Measurements from ENCODE around the gene TRAM2.

The TRAM2 gene

DNA sequence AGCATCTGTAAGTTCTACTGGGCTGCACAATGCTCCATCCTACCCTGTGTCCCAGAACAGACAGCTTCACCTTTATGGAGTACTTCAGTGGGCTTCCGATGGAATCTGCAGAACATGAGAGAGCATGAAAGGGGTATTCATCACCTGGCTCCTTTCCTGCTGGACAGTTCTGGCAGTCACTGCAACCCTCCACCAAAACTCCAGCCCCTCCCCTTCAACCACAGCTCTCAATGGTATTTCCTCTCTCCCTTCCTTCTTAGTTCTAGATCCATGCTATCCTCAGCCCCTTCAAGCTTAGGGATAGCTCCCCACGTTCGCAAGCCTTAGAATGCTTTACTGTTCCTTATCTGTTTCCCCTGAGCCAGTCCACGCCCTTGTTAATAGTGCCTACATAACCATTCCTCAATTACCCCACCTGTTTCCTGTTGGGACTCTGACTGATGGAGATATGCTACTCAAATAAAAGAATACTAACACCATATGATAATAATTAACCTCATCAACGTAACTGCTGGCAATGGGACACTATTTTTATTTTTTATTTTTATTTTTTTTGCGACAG, 26.8 kb downstream of the TRAM2 start:
- no peak overlapping the region for H3K27ac Mint-ChIP-seq
- ATAC-seq (ENCODE audit: low read depth) = no peak
- no peak overlapping the region for H3K4me3 Mint-ChIP-seq
- no peaks in the 10 kb centered on the region for H3K9me3 Mint-ChIP-seq
- H3K27me3 Mint-ChIP-seq = no peaks in the 10 kb centered on the region
- no peak for DNase-seq (ENCODE audit: low spot score in 2 of 2)
- H3K36me3 Mint-ChIP-seq = peaks cover 20% of the 10 kb centered on the region
- peaks cover 55% of the 10 kb centered on the region for H3K4me1 Mint-ChIP-seq

- Mint-ChIP-seq H3K27ac (no peak overlapping the region), H3K4me3 (no peak overlapping the region), H3K36me3 (peaks cover 22% of the 10 kb centered on the region), H3K27me3 (no peaks in the 10 kb centered on the region), H3K9me3 (no peaks in the 10 kb centered on the region), H3K4me1 (peaks cover 57% of the 10 kb centered on the region)
- no peak for DNase-seq (ENCODE audit: low spot score in 2 of 2)
- ATAC-seq (ENCODE audit: low read depth) = no peak
Observed at GRCh38 chr6:52549428-52549827, 27.4 kb downstream of the TRAM2 start.

- Mint-ChIP-seq H3K9me3 (no peaks in the 10 kb centered on the region), H3K4me3 (no peak overlapping the region), H3K27ac (no peak overlapping the region), H3K36me3 (peaks cover 23% of the 10 kb centered on the region), H3K27me3 (no peaks in the 10 kb centered on the region), H3K4me1 (peaks cover 60% of the 10 kb centered on the region)
- no peak for DNase-seq (ENCODE audit: low spot score in 2 of 2)
- no peak for ATAC-seq (ENCODE audit: low read depth)
Observed at GRCh38 chr6:52548999-52549398, 27.9 kb downstream of the TRAM2 start.

DNA sequence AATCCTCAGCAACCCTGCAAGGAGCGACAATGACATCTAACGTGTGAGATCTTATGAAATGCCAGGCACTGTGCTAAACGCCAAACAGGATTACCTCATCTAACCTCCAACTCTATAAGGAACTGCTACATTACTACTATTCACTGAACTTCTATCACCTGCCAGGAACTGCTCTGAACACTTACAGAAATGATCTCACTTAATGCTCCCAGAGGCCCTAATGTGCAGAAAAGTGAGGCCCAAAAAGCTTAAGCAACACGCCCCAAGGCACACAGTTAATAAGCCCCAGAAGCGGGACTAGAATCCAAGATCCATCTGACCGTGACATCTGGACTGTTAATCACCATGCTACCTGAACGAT, 28.5 kb downstream of the TRAM2 start:
- no peak for DNase-seq (ENCODE audit: low spot score in 2 of 2)
- Mint-ChIP-seq H3K27ac (peak overlapping the region; percentile 35), H3K36me3 (peaks cover 23% of the 10 kb centered on the region), H3K4me1 (peaks cover 54% of the 10 kb centered on the region), H3K27me3 (no peaks in the 10 kb centered on the region), H3K4me3 (no peak overlapping the region), H3K9me3 (no peaks in the 10 kb centered on the region)
- ATAC-seq (ENCODE audit: low read depth) = no peak

- H3K4me3 Mint-ChIP-seq = no peak overlapping the region
- peak overlapping the region; percentile 35 for H3K27ac Mint-ChIP-seq
- peaks cover 23% of the 10 kb centered on the region for H3K36me3 Mint-ChIP-seq
- no peaks in the 10 kb centered on the region for H3K9me3 Mint-ChIP-seq
- H3K27me3 Mint-ChIP-seq = no peaks in the 10 kb centered on the region
- no peak for ATAC-seq (ENCODE audit: low read depth)
- peaks cover 50% of the 10 kb centered on the region for H3K4me1 Mint-ChIP-seq
- DNase-seq (ENCODE audit: low spot score in 2 of 2) = no peak
Observed at GRCh38 chr6:52547647-52548352, 29.1 kb downstream of the TRAM2 start.

DNA sequence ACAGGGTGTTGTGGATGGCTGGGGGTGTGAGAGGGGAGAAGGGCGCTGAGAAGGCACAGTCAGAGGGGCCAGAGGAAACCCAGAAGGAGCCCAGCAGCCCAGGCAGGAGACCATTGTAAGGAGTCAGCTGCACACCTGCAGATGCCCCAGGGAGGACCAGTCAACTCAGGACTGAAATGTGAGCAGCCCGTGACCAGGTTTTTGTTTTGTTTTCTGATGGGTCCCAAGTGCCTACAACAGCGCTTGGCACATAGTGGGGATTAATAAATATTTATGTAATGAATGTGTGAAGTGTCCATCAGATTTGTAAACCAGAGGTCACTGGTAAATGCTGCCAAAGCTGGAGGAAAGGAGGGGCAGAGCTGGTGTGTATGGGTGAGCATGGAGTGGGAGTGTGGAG, 30.2 kb downstream of the TRAM2 start:
- Mint-ChIP-seq H3K27ac (no peak overlapping the region), H3K4me3 (no peak overlapping the region), H3K4me1 (peaks cover 39% of the 10 kb centered on the region), H3K36me3 (peaks cover 23% of the 10 kb centered on the region), H3K27me3 (no peaks in the 10 kb centered on the region), H3K9me3 (no peaks in the 10 kb centered on the region)
- ATAC-seq (ENCODE audit: low read depth) (no peak), DNase-seq (ENCODE audit: low spot score in 2 of 2) (no peak)

- peaks cover 36% of the 10 kb centered on the region for H3K4me1 Mint-ChIP-seq
- H3K27ac Mint-ChIP-seq = no peak overlapping the region
- peaks cover 23% of the 10 kb centered on the region for H3K36me3 Mint-ChIP-seq
- H3K27me3 Mint-ChIP-seq = no peaks in the 10 kb centered on the region
- no peak for ATAC-seq (ENCODE audit: low read depth)
- no peaks in the 10 kb centered on the region for H3K9me3 Mint-ChIP-seq
- no peak for DNase-seq (ENCODE audit: low spot score in 2 of 2)
- H3K4me3 Mint-ChIP-seq = no peak overlapping the region
Observed at GRCh38 chr6:52546192-52546591, 30.7 kb downstream of the TRAM2 start.

DNA sequence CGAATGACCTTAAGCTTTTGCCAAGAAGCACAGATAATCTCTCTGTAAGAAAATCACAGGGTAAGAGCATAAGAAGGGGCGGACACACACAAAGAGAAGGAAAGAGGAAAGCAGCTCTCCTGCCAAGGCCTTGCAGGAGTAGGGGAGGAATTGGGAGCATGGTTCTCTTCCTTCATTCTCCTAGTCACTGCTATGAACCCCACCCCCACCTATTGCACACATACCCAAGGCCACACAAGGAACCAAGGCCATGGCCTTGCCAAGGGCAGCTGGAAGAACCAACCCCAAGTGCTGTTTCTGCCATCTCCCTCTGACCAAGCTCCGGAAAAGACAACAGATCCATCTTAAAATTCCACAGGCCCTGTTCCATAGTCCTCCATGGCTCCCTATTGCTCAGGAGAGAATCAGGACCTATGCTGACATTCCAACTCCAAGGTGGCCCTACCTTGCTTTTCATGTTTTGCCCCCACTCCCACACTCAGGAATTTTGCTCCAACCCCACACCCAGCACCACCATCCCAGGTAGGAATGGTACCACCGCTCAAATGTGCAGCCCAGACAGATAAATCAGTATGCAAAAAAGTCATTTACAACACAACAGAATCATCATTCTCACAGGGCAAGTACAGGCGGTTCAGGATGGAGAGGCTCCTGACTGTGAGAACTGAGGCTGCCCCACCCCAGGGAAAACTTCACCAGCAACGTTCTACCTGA, 31.3 kb downstream of the TRAM2 start:
- no peak overlapping the region for H3K27ac Mint-ChIP-seq
- ATAC-seq (ENCODE audit: low read depth) = no peak

GRCh38 chr6:52544602-52545405, 32.1 kb downstream of the TRAM2 start:
- no peak for ATAC-seq (ENCODE audit: low read depth)
- H3K27me3 Mint-ChIP-seq = no peaks in the 10 kb centered on the region
- H3K4me3 Mint-ChIP-seq = no peak overlapping the region
- H3K27ac Mint-ChIP-seq = no peak overlapping the region
- no peaks in the 10 kb centered on the region for H3K9me3 Mint-ChIP-seq
- peaks cover 19% of the 10 kb centered on the region for H3K36me3 Mint-ChIP-seq
- DNase-seq (ENCODE audit: low spot score in 2 of 2) = no peak
- peaks cover 39% of the 10 kb centered on the region for H3K4me1 Mint-ChIP-seq

More for the DNA sequence above, 31.3 kb downstream of the TRAM2 start:
- DNase-seq (ENCODE audit: low spot score in 2 of 2) = no peak
- peaks cover 23% of the 10 kb centered on the region for H3K36me3 Mint-ChIP-seq
- H3K27me3 Mint-ChIP-seq = no peaks in the 10 kb centered on the region
- H3K4me1 Mint-ChIP-seq = peaks cover 39% of the 10 kb centered on the region
- no peak overlapping the region for H3K4me3 Mint-ChIP-seq
- H3K9me3 Mint-ChIP-seq = no peaks in the 10 kb centered on the region

DNA sequence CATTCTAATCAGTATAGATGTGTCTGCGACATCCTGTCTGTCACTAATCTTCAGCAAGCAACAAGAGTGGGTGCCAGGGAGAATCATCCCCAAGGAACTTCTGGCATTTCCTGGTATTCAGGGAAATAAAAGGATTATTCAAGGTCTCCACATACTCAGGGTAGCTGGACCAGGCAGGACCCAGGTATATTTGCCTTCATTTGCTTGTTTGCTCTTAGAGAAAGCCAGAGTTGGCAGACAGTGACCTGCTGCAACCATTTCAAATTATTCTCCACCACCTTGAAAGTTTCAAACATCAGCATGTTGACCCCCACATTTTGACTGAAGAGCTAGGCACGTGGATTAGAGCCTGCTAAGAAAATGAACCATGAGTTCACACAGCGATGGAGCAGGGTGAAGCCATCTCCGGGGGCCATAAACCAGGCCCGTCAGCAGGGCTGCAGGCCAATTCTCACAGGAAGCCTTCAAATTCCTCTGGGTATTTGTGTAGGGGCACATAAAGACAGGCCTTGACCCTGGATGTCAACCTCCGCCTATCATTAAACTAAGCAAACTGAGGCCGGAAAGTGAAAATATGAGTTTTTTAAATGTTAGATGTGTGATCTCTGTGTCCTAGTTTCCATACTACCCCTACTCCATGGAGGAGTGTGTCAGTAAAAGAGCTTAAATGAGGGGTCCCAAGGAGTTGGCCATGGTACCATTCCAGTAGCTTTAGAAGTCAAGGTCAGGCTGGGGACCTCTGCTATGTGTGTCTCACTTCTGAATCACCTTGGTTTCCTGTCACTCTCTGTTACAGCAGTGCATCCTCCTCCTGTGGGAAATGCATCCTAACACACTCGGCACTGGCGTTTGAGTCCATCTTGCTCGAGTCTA, 32.9 kb downstream of the TRAM2 start:
- DNase-seq (ENCODE audit: low spot score in 2 of 2) (no peak), ATAC-seq (ENCODE audit: low read depth) (no peak)
- peaks cover 36% of the 10 kb centered on the region for H3K4me1 Mint-ChIP-seq
- peaks cover 16% of the 10 kb centered on the region for H3K36me3 Mint-ChIP-seq
- H3K4me3 Mint-ChIP-seq = no peak overlapping the region
- H3K27me3 Mint-ChIP-seq = no peaks in the 10 kb centered on the region
- H3K27ac Mint-ChIP-seq = no peak overlapping the region
- no peaks in the 10 kb centered on the region for H3K9me3 Mint-ChIP-seq

DNA sequence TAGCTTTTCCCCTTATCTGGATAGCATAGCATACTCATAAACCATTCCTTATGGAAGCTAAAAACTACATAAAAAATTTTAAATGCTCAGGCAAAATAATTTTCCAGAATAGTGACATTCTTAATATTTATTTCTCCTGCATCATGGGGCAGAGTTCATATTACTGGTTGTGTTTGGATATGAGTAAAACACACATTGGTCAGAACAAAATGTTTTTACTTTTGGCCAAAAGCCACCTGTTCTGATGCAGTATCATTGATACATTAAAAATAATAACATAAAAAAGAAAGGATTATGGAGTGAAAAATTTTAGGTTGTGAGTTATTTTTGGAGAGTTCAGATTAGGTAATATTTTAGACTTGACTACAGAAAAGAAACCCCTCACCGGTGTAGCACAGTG, 33.6 kb downstream of the TRAM2 start:
- Mint-ChIP-seq H3K27me3 (no peaks in the 10 kb centered on the region), H3K4me1 (peaks cover 34% of the 10 kb centered on the region), H3K36me3 (peaks cover 15% of the 10 kb centered on the region), H3K9me3 (no peaks in the 10 kb centered on the region), H3K27ac (no peak overlapping the region), H3K4me3 (no peak overlapping the region)
- no peak for DNase-seq (ENCODE audit: low spot score in 2 of 2)
- no peak for ATAC-seq (ENCODE audit: low read depth)

- H3K27me3 Mint-ChIP-seq = no peaks in the 10 kb centered on the region
- no peaks in the 10 kb centered on the region for H3K9me3 Mint-ChIP-seq
- H3K4me1 Mint-ChIP-seq = peaks cover 31% of the 10 kb centered on the region
- DNase-seq (ENCODE audit: low spot score in 2 of 2) (no peak), ATAC-seq (ENCODE audit: low read depth) (no peak)
- H3K4me3 Mint-ChIP-seq = no peak overlapping the region
- H3K27ac Mint-ChIP-seq = no peak overlapping the region
- peaks cover 6% of the 10 kb centered on the region for H3K36me3 Mint-ChIP-seq
Observed at GRCh38 chr6:52541135-52541534, 35.7 kb downstream of the TRAM2 start.

DNA sequence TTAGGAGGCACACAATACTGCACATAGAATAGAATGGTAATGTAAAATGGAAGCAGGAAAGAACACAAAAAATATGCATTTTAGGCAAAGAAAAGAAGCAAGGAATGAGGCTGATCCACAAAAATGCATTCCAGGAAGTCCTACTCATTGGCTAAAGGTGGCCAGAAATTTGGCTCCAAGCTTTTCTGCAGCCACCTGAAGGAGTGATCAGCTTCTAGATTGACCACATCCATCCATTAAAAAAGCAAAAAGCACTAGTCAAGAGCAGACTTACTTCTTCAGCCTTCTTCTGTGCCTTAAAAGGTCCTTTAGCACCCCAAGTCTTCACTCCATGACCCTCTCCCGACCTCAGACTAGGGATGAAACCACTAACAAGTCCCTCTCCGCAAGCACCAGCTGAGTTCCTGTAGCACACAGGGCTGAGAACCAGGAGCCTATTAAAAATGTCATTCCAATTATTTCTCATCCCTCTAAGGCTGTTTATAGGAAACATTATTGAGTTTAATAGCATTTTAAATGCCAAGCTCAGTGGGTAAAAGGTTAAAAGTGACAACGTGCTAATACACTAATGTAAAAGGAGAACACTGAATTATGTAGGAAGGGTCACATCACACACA, 36.5 kb downstream of the TRAM2 start:
- no peaks in the 10 kb centered on the region for H3K9me3 Mint-ChIP-seq
- no peak for ATAC-seq (ENCODE audit: low read depth)

More for the DNA sequence above, 36.5 kb downstream of the TRAM2 start:
- peaks cover 5% of the 10 kb centered on the region for H3K36me3 Mint-ChIP-seq
- peaks cover 29% of the 10 kb centered on the region for H3K4me1 Mint-ChIP-seq
- no peaks in the 10 kb centered on the region for H3K27me3 Mint-ChIP-seq
- H3K4me3 Mint-ChIP-seq = no peak overlapping the region
- DNase-seq (ENCODE audit: low spot score in 2 of 2) = no peak
- H3K27ac Mint-ChIP-seq = peak overlapping the region; percentile 30
